RWPE1 (cell line): ENCODE measurements around the gene OTOS.
A peak's percentile ranks its signal among the peaks of the same experiment; 100 is the strongest.

Experiments
- CTCF ChIA-PET: fragments of 350-600 bp; sonication (Branson Sonifier 250); formaldehyde crosslinking; extraction: SDS; loops from one replicate; lab custom pipeline; 2021; lab: Yijun Ruan, JAX
- POLR2A ChIA-PET: fragments of 400-600 bp; formaldehyde crosslinking; extraction: SDS; loops from one replicate; lab custom pipeline; 2020; ENCODE audit warnings: antibody characterized with exemption; ENCODE audit not compliant: low non-redundant PET; lab: Yijun Ruan, JAX
- DNase-seq: peaks from one replicate; pipeline ENCODE4 v3.0.0; 2012; ENCODE audit warnings: low spot score
- H3K27ac ChIP-seq: fragments of 450-650 bp; 2 replicates; pipeline ENCODE4 v1.5.1; 2017
- CTCF ChIP-seq: fragments of 450-650 bp; conservative IDR thresholded peaks from 2 replicates; pipeline ENCODE4 v1.5.1; 2017; ENCODE audit warnings: low read depth, mild to moderate bottlenecking

The OTOS gene

GRCh38 chr2:240139011-240139441, 1.4 kb downstream of the OTOS start:
- ChIA-PET POLR2A (no interaction called here), CTCF (no interaction called here)
- DNase-seq = no peak
- H3K27ac ChIP-seq = no peak overlapping the region
- no peak for TF ChIP-seq CTCF

- no peak overlapping the region for H3K27ac ChIP-seq
- ChIA-PET POLR2A (no interaction called here), CTCF (interaction anchor here (0.6 kb wide), 1 partner anchor 566 kb away, joined by 4 read pairs; no protein-coding TSS in a partner anchor)
- DNase-seq = no peak
- no peak for TF ChIP-seq CTCF
Measured at GRCh38 chr2:240138254-240138984, 2.0 kb downstream of the OTOS start.

- no peak for DNase-seq
- TF ChIP-seq CTCF = no peak
- H3K27ac ChIP-seq = no peak overlapping the region
- CTCF ChIA-PET = interaction anchor here (0.6 kb wide), 1 partner anchor 567 kb away, joined by 4 read pairs; no protein-coding TSS in a partner anchor
- POLR2A ChIA-PET = no interaction called here
Measured at GRCh38 chr2:240137596-240138253, 2.7 kb downstream of the OTOS start.

GRCh38 chr2:240136671-240137292, 3.7 kb downstream of the OTOS start:
- H3K27ac ChIP-seq = peak overlapping the region; percentile 64
- CTCF ChIA-PET = no interaction called here
- no peak for DNase-seq
- no peak for TF ChIP-seq CTCF
- POLR2A ChIA-PET = no interaction called here

GRCh38 chr2:240136013-240136670, 4.3 kb downstream of the OTOS start, which contains the start of gene COPS9:
COPS9 (minus strand) TSS chr2:240136305; CDS start chr2:240136284, 21 bp downstream.
- CTCF ChIA-PET = no interaction called here
- peak within 1 kb of the TSS; percentile 64 for H3K27ac ChIP-seq
- TF ChIP-seq CTCF = no peak
- DNase-seq = peak; percentile 89
- POLR2A ChIA-PET = no interaction called here

GRCh38 chr2:240135706-240136012, 4.8 kb downstream of the OTOS start:
- H3K27ac ChIP-seq = peak overlapping the region; percentile 64
- ChIA-PET CTCF (no interaction called here), POLR2A (interaction anchor here (0.5 kb wide), 1 partner anchor 298 kb away, joined by 14 read pairs; no protein-coding TSS in a partner anchor)
- DNase-seq = no peak
- no peak for TF ChIP-seq CTCF
